Neural progenitor cell (in vitro differentiated cells): ENCODE measurements around the gene KCNQ1.

Experiments used
- EZH2 ChIP-seq: fragments of 200-600 bp; sonication (generic); IDR thresholded peaks from 2 replicates; pipeline ENCODE4 v1.6.1; 2017; ENCODE audit warnings: antibody characterized with exemption, mild to moderate bottlenecking, moderate library complexity
- EZH2phosphoT487 ChIP-seq: fragments of 200-600 bp; sonication (generic); IDR thresholded peaks from 2 replicates; pipeline ENCODE4 v1.6.1; 2017; ENCODE audit warnings: antibody characterized with exemption
- TF ChIP-seq, protein P1 (sequence below): fragments of 200-600 bp; sonication (generic); IDR thresholded peaks from 2 replicates; pipeline ENCODE4 v1.5.1; 2017; ENCODE audit warnings: antibody characterized with exemption, mild to moderate bottlenecking

DNA sequence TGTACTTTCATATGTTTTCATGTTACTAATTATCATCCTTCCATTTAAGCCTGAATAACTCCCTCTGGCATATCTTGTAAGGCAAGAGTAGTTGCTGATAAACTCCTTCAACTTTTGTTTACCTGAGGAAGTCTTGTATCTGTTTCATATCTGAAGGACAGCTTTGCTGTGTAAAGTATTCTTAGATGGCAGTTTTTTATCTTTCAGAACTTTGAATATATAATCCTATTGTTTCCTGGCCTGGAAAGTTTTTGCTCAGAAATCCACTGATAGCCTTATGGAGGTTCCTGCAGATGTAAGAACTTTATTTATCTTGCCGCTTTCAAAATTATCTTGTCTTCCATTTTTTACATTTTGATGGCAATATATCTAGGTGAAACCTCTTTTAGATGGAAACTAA is 185.9 kb downstream of the KCNQ1 start:
- no peak for TF ChIP-seq EZH2
- TF ChIP-seq, protein P1, sequence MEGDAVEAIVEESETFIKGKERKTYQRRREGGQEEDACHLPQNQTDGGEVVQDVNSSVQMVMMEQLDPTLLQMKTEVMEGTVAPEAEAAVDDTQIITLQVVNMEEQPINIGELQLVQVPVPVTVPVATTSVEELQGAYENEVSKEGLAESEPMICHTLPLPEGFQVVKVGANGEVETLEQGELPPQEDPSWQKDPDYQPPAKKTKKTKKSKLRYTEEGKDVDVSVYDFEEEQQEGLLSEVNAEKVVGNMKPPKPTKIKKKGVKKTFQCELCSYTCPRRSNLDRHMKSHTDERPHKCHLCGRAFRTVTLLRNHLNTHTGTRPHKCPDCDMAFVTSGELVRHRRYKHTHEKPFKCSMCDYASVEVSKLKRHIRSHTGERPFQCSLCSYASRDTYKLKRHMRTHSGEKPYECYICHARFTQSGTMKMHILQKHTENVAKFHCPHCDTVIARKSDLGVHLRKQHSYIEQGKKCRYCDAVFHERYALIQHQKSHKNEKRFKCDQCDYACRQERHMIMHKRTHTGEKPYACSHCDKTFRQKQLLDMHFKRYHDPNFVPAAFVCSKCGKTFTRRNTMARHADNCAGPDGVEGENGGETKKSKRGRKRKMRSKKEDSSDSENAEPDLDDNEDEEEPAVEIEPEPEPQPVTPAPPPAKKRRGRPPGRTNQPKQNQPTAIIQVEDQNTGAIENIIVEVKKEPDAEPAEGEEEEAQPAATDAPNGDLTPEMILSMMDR, result no peak
- TF ChIP-seq EZH2phosphoT487, result no peak
